C4-2B (cell line): ENCODE data around the gene NCKAP5.

Source experiments
- CTCF ChIP-seq: fragments of 450-650 bp; conservative IDR thresholded peaks from 2 replicates; pipeline ENCODE4 v1.5.1; 2017; ENCODE audit warnings: mild to moderate bottlenecking
- ZFX ChIP-seq: fragments of 450-650 bp; IDR thresholded peaks from 2 replicates; pipeline ENCODE4 v1.6.1; 2017

- TF ChIP-seq CTCF (no peak), ZFX (no peak)
These were observed 945.0 kb downstream of the NCKAP5 start for GRCh38 chr2:132623096-132623839.
